HEK293 (cell line): Measurements from ENCODE around the gene SLFN5.

ENCODE experiments used
- BCL11B ChIP-seq: fragments of 450-650 bp; formaldehyde crosslinking; IDR thresholded peaks from 2 replicates; pipeline ENCODE4 v1.5.1; 2016; ENCODE audit warnings: low read depth, missing biosample characterization, missing genetic modification characterization
- MZF1 ChIP-seq: fragments of 450-650 bp; formaldehyde crosslinking; IDR thresholded peaks from 2 replicates; pipeline ENCODE4 v1.5.1; 2017; ENCODE audit warnings: missing biosample characterization, missing genetic modification characterization, borderline replicate concordance
- TCF7L2 ChIP-seq: IDR thresholded peaks from 2 replicates; pipeline ENCODE4 v1.6.1; 2011; ENCODE audit warnings: low read depth, mild to moderate bottlenecking, inconsistent platforms, low read length, moderate library complexity, borderline replicate concordance
- TSHZ1 ChIP-seq: fragments of 450-650 bp; formaldehyde crosslinking; IDR thresholded peaks from 2 replicates; pipeline ENCODE4 v1.5.1; 2016; ENCODE audit warnings: missing biosample characterization, missing genetic modification characterization, borderline replicate concordance
- ZBTB48 ChIP-seq: fragments of 450-650 bp; formaldehyde crosslinking; IDR thresholded peaks from 2 replicates; pipeline ENCODE4 v1.5.1; 2016; ENCODE audit warnings: missing biosample characterization, missing genetic modification characterization
- ZFHX2 ChIP-seq: fragments of 450-650 bp; formaldehyde crosslinking; conservative IDR thresholded peaks from 2 replicates; pipeline ENCODE4 v1.5.1; 2016; ENCODE audit warnings: missing biosample characterization, missing genetic modification characterization
- ZFP41 ChIP-seq: fragments of 450-650 bp; formaldehyde crosslinking; IDR thresholded peaks from 2 replicates; pipeline ENCODE4 v1.5.1; 2016; ENCODE audit warnings: missing biosample characterization, missing genetic modification characterization, borderline replicate concordance
- ZNF2 ChIP-seq: fragments of 450-650 bp; formaldehyde crosslinking; IDR thresholded peaks from 2 replicates; pipeline ENCODE4 v1.5.1; 2016; ENCODE audit warnings: missing biosample characterization, missing genetic modification characterization
- ZNF274 ChIP-seq, 2 experiments: fragments of 200-500 bp in 1 of 2; fragments of 450-650 bp in 1 of 2; sonication (Bioruptor generic) in 1 of 2; formaldehyde crosslinking in 1 of 2; IDR thresholded peaks; 2 replicates each; pipeline versions ENCODE4 v1.5.1 to v1.6.1; 2014 to 2016; ENCODE audit warnings: borderline replicate concordance in 1 of 2, inconsistent platforms in 1 of 2, low read length in 1 of 2, missing biosample characterization in 1 of 2, missing genetic modification characterization in 1 of 2
- ZNF426 ChIP-seq: fragments of 450-650 bp; formaldehyde crosslinking; IDR thresholded peaks from 2 replicates; pipeline ENCODE4 v1.5.1; 2017; ENCODE audit warnings: missing biosample characterization, missing genetic modification characterization, mild to moderate bottlenecking, inconsistent platforms, moderate library complexity
- TF ChIP-seq, protein P1 (sequence below): fragments of 450-650 bp; formaldehyde crosslinking; IDR thresholded peaks from 2 replicates; pipeline ENCODE4 v1.5.1; 2016; ENCODE audit warnings: missing biosample characterization, missing genetic modification characterization
- TF ChIP-seq, protein P2 (sequence below): fragments of 450-650 bp; formaldehyde crosslinking; IDR thresholded peaks from 2 replicates; pipeline ENCODE4 v1.5.1; 2016; ENCODE audit warnings: missing biosample characterization, missing genetic modification characterization

- TF ChIP-seq ZFHX2 (tag by site-specific recombination), result no peak
- TF ChIP-seq ZNF274 (IDR thresholded peaks at IDR 0.05; ENCODE audit: low read length), result no peak
- no peak for TF ChIP-seq ZNF274 (tag by site-specific recombination; IDR thresholded peaks at IDR 0.05; ENCODE audit: borderline replicate concordance)
- no peak for TF ChIP-seq ZNF426 (tag by site-specific recombination)
- TF ChIP-seq, protein P1, sequence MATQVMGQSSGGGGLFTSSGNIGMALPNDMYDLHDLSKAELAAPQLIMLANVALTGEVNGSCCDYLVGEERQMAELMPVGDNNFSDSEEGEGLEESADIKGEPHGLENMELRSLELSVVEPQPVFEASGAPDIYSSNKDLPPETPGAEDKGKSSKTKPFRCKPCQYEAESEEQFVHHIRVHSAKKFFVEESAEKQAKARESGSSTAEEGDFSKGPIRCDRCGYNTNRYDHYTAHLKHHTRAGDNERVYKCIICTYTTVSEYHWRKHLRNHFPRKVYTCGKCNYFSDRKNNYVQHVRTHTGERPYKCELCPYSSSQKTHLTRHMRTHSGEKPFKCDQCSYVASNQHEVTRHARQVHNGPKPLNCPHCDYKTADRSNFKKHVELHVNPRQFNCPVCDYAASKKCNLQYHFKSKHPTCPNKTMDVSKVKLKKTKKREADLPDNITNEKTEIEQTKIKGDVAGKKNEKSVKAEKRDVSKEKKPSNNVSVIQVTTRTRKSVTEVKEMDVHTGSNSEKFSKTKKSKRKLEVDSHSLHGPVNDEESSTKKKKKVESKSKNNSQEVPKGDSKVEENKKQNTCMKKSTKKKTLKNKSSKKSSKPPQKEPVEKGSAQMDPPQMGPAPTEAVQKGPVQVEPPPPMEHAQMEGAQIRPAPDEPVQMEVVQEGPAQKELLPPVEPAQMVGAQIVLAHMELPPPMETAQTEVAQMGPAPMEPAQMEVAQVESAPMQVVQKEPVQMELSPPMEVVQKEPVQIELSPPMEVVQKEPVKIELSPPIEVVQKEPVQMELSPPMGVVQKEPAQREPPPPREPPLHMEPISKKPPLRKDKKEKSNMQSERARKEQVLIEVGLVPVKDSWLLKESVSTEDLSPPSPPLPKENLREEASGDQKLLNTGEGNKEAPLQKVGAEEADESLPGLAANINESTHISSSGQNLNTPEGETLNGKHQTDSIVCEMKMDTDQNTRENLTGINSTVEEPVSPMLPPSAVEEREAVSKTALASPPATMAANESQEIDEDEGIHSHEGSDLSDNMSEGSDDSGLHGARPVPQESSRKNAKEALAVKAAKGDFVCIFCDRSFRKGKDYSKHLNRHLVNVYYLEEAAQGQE (tag by site-specific recombination), result no peak
- no peak for TF ChIP-seq ZNF2 (tag by site-specific recombination)
- no peak for TF ChIP-seq TCF7L2
- TF ChIP-seq TSHZ1 (tag by site-specific recombination), result no peak
- no peak for TF ChIP-seq ZFP41 (tag by site-specific recombination)
- no peak for TF ChIP-seq ZBTB48 (tag by site-specific recombination)
- TF ChIP-seq MZF1, result no peak
- TF ChIP-seq, protein P2, sequence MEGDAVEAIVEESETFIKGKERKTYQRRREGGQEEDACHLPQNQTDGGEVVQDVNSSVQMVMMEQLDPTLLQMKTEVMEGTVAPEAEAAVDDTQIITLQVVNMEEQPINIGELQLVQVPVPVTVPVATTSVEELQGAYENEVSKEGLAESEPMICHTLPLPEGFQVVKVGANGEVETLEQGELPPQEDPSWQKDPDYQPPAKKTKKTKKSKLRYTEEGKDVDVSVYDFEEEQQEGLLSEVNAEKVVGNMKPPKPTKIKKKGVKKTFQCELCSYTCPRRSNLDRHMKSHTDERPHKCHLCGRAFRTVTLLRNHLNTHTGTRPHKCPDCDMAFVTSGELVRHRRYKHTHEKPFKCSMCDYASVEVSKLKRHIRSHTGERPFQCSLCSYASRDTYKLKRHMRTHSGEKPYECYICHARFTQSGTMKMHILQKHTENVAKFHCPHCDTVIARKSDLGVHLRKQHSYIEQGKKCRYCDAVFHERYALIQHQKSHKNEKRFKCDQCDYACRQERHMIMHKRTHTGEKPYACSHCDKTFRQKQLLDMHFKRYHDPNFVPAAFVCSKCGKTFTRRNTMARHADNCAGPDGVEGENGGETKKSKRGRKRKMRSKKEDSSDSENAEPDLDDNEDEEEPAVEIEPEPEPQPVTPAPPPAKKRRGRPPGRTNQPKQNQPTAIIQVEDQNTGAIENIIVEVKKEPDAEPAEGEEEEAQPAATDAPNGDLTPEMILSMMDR (tag by site-specific recombination), result no peak
- no peak for TF ChIP-seq BCL11B
Measured at GRCh38 chr17:35298639-35299038, 55.8 kb downstream of the SLFN5 start.
